Caco-2 (cell line): ENCODE data around the gene ERBB4. TPM values are rescaled to one million over a fixed set of nuclear protein-coding genes. Genes with fewer than 3 reads are reported as not detected.
A peak's percentile ranks its signal among the peaks of the same experiment; 100 is the strongest.

ENCODE experiments used
- BruUV-seq: library from RNA; stranded (reverse); fragments of 400-500 nt; replicated peaks from 2 replicates; lab custom pipeline; 2021; lab: Mats Ljungman, UMichigan
- CTCF ChIA-PET: fragments of 300-600 bp; sonication (Branson Sonifier 250); formaldehyde crosslinking; loops from one replicate; lab custom pipeline; 2022; ENCODE audit warnings: antibody characterized with exemption; lab: Charles Lee
- POLR2A ChIA-PET: fragments of 300-600 bp; sonication (Branson Sonifier 250); formaldehyde crosslinking; loops from one replicate; lab custom pipeline; 2022; ENCODE audit warnings: antibody characterized with exemption; lab: Charles Lee
- DNase-seq, 2 experiments: peaks; one replicate each; pipeline versions ENCODE4 v3.0.0 to v3.0.0-alpha.2; 2020 to 2022
- H3K27me3 ChIP-seq: replicated peaks from 2 replicates; pipeline ENCODE4 v1.6.0; 2011; ENCODE audit warnings: low read length; ENCODE audit not compliant: control insufficient read depth, insufficient read depth
- H3K36me3 ChIP-seq: 2 replicates; pipeline ENCODE4 v1.5.1; 2011; ENCODE audit warnings: low read length; ENCODE audit not compliant: control insufficient read depth, insufficient read depth
- H3K4me1 ChIP-seq: fragments of 250-450 bp; sonication (Bioruptor Pico); 2 replicates; pipeline ENCODE4 v1.5.1; 2020; ENCODE audit warnings: mild to moderate bottlenecking
- H3K4me3 ChIP-seq: 2 replicates; pipeline ENCODE4 v1.5.1; 2011; ENCODE audit warnings: low read depth, mild to moderate bottlenecking, control low read depth, low read length
- H3K9me3 ChIP-seq: fragments of 250-450 bp; sonication (Bioruptor Pico); 2 replicates; pipeline ENCODE4 v1.5.1; 2020; ENCODE audit warnings: mild to moderate bottlenecking, moderate library complexity
- H3K27ac Mint-ChIP-seq: one replicate; pipeline ENCODE4 v1.8.0; 2022; ENCODE audit warnings: mixed read lengths; ENCODE audit not compliant: unreplicated experiment
- H3K27me3 Mint-ChIP-seq: one replicate; pipeline ENCODE4 v1.8.0; 2022; ENCODE audit warnings: mixed read lengths; ENCODE audit not compliant: insufficient read depth, unreplicated experiment
- H3K36me3 Mint-ChIP-seq: one replicate; pipeline ENCODE4 v1.8.0; 2022; ENCODE audit warnings: mild to moderate bottlenecking, mixed read lengths; ENCODE audit not compliant: insufficient read depth, unreplicated experiment
- H3K4me1 Mint-ChIP-seq: one replicate; pipeline ENCODE4 v1.8.0; 2022; ENCODE audit warnings: low read depth, mixed read lengths; ENCODE audit not compliant: unreplicated experiment
- H3K4me3 Mint-ChIP-seq: one replicate; pipeline ENCODE4 v1.8.0; 2022; ENCODE audit warnings: mild to moderate bottlenecking, moderate library complexity, mixed read lengths; ENCODE audit not compliant: unreplicated experiment
- H3K9me3 Mint-ChIP-seq: one replicate; pipeline ENCODE4 v1.8.0; 2022; ENCODE audit warnings: mixed read lengths; ENCODE audit not compliant: unreplicated experiment
- intact Hi-C: fragments of 100-400 bp; cut with micrococcal nuclease; formaldehyde crosslinking; loops from one replicate; pipeline ENCODE4 v1.10.0; 2022; ENCODE audit not compliant: unreplicated experiment
- total RNA-seq: library from RNA; stranded (reverse); gene quantifications from 2 replicates; pipeline ENCODE4 v1.2.3, GENCODE V29; 2022
- TF ChIP-seq, protein P1 (sequence below), 2 experiments: fragments of 200-600 bp in 1 of 2; IDR thresholded peaks; 1 replicate in 1 of 2; 2 replicates in 1 of 2; pipeline versions ENCODE4 v1.5.1 to v1.8.0; 2011 to 2022; ENCODE audit warnings: antibody characterized with exemption in 1 of 2, control low read depth in 1 of 2, inconsistent platforms in 1 of 2, low read depth in 1 of 2, low read length in 1 of 2, mild to moderate bottlenecking in 1 of 2, moderate library complexity in 1 of 2; ENCODE audit not compliant: insufficient read depth in 1 of 2, severe bottlenecking in 1 of 2, unreplicated experiment in 1 of 2

The ERBB4 gene
- total RNA-seq, 1 experiment from 2014 or later = not detected

DNA sequence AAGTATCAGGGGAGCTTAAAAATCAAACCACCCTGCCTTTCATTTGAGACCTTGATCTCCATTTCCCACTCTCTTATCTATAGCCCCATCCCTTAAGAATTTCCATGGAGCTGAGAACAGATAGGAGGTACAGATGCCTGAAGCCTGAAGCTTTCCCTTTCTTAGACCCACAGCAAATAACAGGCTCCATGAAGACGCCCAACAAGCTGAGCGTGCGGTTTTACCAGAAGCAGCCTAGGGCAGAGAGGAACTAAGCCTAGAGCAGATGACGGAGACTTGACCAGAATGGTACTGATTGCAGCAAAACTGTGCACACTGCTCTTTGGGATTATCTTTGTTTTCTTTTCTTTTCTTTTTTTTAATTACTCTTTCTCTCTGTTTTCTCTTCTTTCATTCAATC lies 1.7 kb upstream of the ERBB4 start:
- H3K36me3 Mint-ChIP-seq = no peaks in the 10 kb centered on the region
- H3K9me3 ChIP-seq = no peaks in the 10 kb centered on the region
- H3K27me3 ChIP-seq = peaks cover 6% of the 10 kb centered on the region
- intact Hi-C loops = no loop called here
- no peaks in the 10 kb centered on the region for H3K36me3 ChIP-seq
- H3K4me1 Mint-ChIP-seq = peaks cover 18% of the 10 kb centered on the region
- POLR2A ChIA-PET = no interaction called here
- no peaks in the 10 kb centered on the region for H3K9me3 Mint-ChIP-seq
- DNase-seq = no peak
- H3K4me3 Mint-ChIP-seq = no peak overlapping the region
- peaks cover 16% of the 10 kb centered on the region for H3K4me1 ChIP-seq
- H3K27ac Mint-ChIP-seq = no peak overlapping the region
- TF ChIP-seq, protein P1, sequence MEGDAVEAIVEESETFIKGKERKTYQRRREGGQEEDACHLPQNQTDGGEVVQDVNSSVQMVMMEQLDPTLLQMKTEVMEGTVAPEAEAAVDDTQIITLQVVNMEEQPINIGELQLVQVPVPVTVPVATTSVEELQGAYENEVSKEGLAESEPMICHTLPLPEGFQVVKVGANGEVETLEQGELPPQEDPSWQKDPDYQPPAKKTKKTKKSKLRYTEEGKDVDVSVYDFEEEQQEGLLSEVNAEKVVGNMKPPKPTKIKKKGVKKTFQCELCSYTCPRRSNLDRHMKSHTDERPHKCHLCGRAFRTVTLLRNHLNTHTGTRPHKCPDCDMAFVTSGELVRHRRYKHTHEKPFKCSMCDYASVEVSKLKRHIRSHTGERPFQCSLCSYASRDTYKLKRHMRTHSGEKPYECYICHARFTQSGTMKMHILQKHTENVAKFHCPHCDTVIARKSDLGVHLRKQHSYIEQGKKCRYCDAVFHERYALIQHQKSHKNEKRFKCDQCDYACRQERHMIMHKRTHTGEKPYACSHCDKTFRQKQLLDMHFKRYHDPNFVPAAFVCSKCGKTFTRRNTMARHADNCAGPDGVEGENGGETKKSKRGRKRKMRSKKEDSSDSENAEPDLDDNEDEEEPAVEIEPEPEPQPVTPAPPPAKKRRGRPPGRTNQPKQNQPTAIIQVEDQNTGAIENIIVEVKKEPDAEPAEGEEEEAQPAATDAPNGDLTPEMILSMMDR (IDR thresholded peaks at IDR 0.05; ENCODE audit: insufficient read depth in 1 of 2, low read depth in 1 of 2, low read length in 1 of 2, severe bottlenecking in 1 of 2, unreplicated experiment in 1 of 2) = no peak
- no peak overlapping the region for H3K4me3 ChIP-seq
- no TSS peak for BruUV-seq
- H3K27me3 Mint-ChIP-seq = peaks cover 25% of the 10 kb centered on the region
- CTCF ChIA-PET = no interaction called here

DNA sequence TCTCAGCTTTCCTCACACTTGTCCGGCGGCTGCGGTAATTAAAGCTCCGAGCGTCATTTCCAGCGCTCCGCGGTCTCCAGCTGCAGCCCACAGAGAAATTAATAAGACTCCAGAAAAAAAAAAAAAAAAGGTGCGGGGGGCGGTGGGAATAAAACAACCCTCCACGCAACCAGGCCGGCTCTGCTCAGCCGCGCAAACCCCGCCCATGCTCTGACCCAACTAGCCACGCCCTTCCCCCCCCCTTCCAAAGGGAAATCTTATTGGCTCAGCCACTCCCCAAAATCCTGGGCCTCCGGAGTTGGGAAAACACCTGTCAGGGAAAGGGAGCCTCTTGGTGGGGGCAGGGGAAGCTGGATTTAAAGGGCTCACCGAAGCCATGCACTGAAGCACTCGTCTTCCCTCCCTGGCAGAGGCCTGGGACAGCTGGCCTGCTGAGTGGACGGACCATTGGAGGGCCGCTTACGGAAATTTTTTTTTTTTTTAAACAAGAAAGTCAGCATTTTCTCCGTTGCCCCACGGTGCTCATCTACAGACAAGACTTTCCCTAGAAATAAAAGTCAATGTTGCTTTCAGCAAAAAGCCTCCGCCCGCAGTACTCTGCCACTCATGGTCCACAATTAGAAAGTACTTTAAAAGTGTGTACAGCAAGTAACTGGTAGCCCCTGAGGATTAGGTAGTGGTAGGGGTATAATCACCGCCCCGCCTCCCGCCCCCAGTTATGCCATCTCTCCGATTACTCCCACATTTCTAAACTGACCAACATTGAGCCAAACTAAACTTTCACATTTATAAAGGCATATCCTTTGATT lies 674 bp upstream of the ERBB4 start:
- DNase-seq = peak in 1 of 2 experiments; percentile 35
- TF ChIP-seq, protein P1 (IDR thresholded peaks at IDR 0.05; ENCODE audit: insufficient read depth in 1 of 2, low read depth in 1 of 2, low read length in 1 of 2, severe bottlenecking in 1 of 2, unreplicated experiment in 1 of 2) = no peak
- Mint-ChIP-seq H3K27ac (no peak overlapping the region), H3K4me1 (peaks cover 18% of the 10 kb centered on the region), H3K36me3 (no peaks in the 10 kb centered on the region), H3K4me3 (peak overlapping the region; percentile 69), H3K27me3 (peaks cover 28% of the 10 kb centered on the region), H3K9me3 (no peaks in the 10 kb centered on the region)
- no TSS peak for BruUV-seq
- intact Hi-C loops = no loop called here
- peaks cover 6% of the 10 kb centered on the region for H3K27me3 ChIP-seq
- no peaks in the 10 kb centered on the region for H3K36me3 ChIP-seq
- H3K4me3 ChIP-seq = peak overlapping the region; percentile 21
- ChIA-PET CTCF (interaction anchor here (0.6 kb wide), 1 partner anchor 48 kb away, joined by 3 read pairs; no protein-coding TSS in a partner anchor), POLR2A (interaction anchor here (0.6 kb wide), 1 partner anchor 1020 kb away, joined by 6 read pairs; no protein-coding TSS in a partner anchor)
- peaks cover 16% of the 10 kb centered on the region for H3K4me1 ChIP-seq
- H3K9me3 ChIP-seq = no peaks in the 10 kb centered on the region

DNA sequence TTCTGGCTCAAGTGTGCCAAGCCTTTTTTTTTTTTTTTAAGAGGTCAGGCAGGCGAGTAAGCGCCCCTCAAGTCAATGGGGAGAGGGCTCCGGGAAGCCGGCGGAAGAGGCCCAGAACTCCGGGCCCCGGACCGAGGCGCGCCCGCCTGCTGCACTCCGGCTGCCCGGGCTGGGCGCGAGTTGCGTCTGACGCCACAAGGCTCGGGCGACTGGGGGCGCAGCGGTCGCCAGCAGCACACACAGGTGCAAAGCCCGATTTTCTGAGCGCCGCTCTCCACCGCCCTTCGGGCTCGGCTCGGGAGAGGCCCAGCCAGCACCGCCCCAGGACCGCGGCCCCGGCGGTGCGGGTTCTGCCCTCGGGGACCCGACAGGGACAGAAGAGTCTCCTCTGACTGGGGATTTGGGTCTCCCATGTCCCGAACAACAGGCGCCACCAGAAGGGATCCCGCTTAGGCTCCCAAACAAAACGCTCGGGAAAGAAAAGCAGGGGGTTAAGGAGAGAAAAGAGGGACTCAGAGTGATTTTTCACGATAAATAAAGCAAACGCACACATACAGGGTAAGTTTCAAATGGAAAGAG lies 787 bp downstream of the ERBB4 start:
- Mint-ChIP-seq H3K4me3 (peak overlapping the region; percentile 69), H3K9me3 (no peaks in the 10 kb centered on the region), H3K27ac (no peak overlapping the region), H3K27me3 (peaks cover 27% of the 10 kb centered on the region), H3K36me3 (no peaks in the 10 kb centered on the region), H3K4me1 (peaks cover 18% of the 10 kb centered on the region)
- ChIA-PET CTCF (no interaction called here), POLR2A (no interaction called here)
- H3K36me3 ChIP-seq = no peaks in the 10 kb centered on the region
- H3K27me3 ChIP-seq = peaks cover 6% of the 10 kb centered on the region
- intact Hi-C loops = no loop called here
- H3K4me3 ChIP-seq = peak overlapping the region; percentile 11
- no TSS peak for BruUV-seq
- H3K4me1 ChIP-seq = peaks cover 16% of the 10 kb centered on the region
- H3K9me3 ChIP-seq = no peaks in the 10 kb centered on the region
- TF ChIP-seq, protein P1 (IDR thresholded peaks at IDR 0.05; ENCODE audit: insufficient read depth in 1 of 2, low read depth in 1 of 2, low read length in 1 of 2, severe bottlenecking in 1 of 2, unreplicated experiment in 1 of 2) = no peak
- DNase-seq = peak in 1 of 2 experiments; percentile 10
